Activated T-cell treated with anti-CD3 and anti-CD28 coated beads, Interleukin-2, amount 50 U/mL, for 24 hours (primary cell): ENCODE data around the gene DNAJC11.
A peak's percentile ranks its signal among the peaks of the same experiment; 100 is the strongest.
"Not testable (repeated sequence)": the region's sequence is repeated elsewhere in the genome, so short reads cannot be mapped to it uniquely, and the experiment has no call there.

Experiments
- DNase-seq: peaks from one replicate; pipeline ENCODE4 v3.0.0-alpha.2; 2020
- H3K27ac Mint-ChIP-seq: 2 replicates; pipeline ENCODE4 v1.8.0; 2020; ENCODE audit warnings: mild to moderate bottlenecking, mixed read lengths
- H3K27me3 Mint-ChIP-seq: 2 replicates; pipeline ENCODE4 v1.8.0; 2020; ENCODE audit warnings: mixed read lengths
- H3K36me3 Mint-ChIP-seq: 2 replicates; pipeline ENCODE4 v1.8.0; 2020; ENCODE audit warnings: low read depth, mixed read lengths
- H3K4me1 Mint-ChIP-seq: 2 replicates; pipeline ENCODE4 v1.8.0; 2020; ENCODE audit warnings: low read depth, mixed read lengths
- H3K4me3 Mint-ChIP-seq: 2 replicates; pipeline ENCODE4 v1.8.0; 2020; ENCODE audit warnings: mild to moderate bottlenecking, moderate library complexity, mixed read lengths
- H3K9me3 Mint-ChIP-seq: 2 replicates; pipeline ENCODE4 v1.8.0; 2020; ENCODE audit warnings: mixed read lengths

DNAJC11 gene

GRCh38 chr1:6614019-6614928, 87.3 kb downstream of the DNAJC11 start:
- H3K9me3 Mint-ChIP-seq = no peaks in the 10 kb centered on the region
- H3K27ac Mint-ChIP-seq = peak overlapping the region; percentile 61
- peaks cover 25% of the 10 kb centered on the region for H3K4me1 Mint-ChIP-seq
- H3K27me3 Mint-ChIP-seq = no peaks in the 10 kb centered on the region
- DNase-seq = peak; percentile 72
- peak overlapping the region; percentile 76 for H3K4me3 Mint-ChIP-seq
- peaks cover 27% of the 10 kb centered on the region for H3K36me3 Mint-ChIP-seq

DNA sequence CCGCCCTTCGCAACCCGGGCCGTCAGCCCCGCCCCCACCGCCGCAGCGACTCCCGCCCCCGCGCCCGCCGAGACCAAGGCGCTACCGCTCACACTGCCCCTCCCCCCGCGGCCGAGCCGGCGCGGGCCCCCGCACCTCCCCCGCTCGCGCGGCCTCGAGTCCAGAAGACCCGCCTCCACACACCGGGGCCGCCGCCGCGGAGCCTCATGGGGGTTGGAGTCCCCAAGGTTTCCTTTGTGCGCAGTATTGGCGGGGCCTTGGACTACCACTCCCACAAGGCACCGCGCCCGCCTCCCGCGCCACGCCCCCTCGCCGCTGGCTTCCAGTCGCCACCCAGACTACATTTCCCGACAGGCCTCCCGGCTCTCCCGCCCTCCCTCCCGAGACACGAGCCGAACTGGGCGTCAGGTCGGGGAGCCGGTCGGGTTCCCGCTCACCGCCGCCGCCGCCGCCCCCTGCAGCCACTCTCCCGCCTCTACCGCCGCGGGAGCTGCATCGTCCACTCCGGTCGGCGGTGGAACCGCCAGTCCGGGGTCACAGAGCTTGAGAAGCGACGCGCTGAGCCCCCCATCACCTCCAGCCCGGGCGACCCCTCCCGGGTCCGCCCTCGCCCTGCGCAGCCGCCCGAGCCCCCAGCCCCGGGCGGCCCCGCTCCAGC, 88.1 kb downstream of the DNAJC11 start, which contains the start of gene PHF13:
Gene PHF13 (plus strand): TSS at position 371 of the 658 bp plus-strand sequence. CDS start 336 bp downstream, outside the sequence.
- peak; percentile 100 for DNase-seq
- Mint-ChIP-seq H3K4me1 (peaks cover 25% of the 10 kb centered on the region), H3K4me3 (peak within 1 kb of the TSS; percentile 82), H3K27me3 (no peaks in the 10 kb centered on the region), H3K36me3 (peaks cover 20% of the 10 kb centered on the region), H3K9me3 (no peaks in the 10 kb centered on the region), H3K27ac (peak within 1 kb of the TSS; percentile 78)

DNA sequence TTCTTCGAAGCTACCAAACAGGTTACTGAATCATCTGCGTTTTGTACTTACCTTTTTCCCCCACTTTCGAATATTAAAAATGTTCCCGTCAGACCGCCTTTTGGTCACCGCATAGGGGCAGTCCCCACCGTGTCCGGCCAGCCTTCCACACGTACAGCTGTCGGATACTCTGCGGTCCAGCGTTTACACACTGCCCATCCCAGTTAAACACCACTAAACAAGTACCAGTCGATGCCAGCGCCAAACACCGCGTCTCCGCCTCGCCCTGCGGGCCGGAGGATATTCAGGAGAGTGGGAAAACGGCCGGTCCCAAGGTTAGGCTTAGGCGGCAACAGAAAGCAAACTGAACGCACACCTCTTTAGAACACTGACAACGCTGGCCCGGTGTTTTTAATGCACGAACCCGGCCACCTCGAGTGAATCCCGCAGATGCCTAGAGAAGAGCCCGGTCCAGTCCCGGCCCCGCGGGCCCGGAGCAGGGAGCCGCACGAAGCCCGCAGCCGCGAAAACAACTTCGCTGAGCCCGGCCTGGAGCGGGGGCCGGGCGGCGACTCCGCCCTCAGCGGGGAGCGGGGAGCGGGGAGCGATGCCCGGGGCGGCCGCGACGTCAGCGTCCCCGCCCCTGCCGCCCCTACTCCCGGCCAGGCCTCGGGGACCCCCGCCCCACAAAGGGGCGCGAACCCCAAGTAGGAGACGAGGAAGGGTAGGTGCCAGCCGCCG, 88.8 kb downstream of the DNAJC11 start:
- DNase-seq = no peak
- H3K27ac Mint-ChIP-seq = peak overlapping the region; percentile 78
- H3K36me3 Mint-ChIP-seq = peaks cover 14% of the 10 kb centered on the region
- no peaks in the 10 kb centered on the region for H3K27me3 Mint-ChIP-seq
- peak overlapping the region; percentile 82 for H3K4me3 Mint-ChIP-seq
- H3K9me3 Mint-ChIP-seq = no peaks in the 10 kb centered on the region
- peaks cover 25% of the 10 kb centered on the region for H3K4me1 Mint-ChIP-seq

- peak; percentile 69 for DNase-seq
- Mint-ChIP-seq H3K36me3 (peaks cover 26% of the 10 kb centered on the region), H3K27ac (peak overlapping the region; percentile 97), H3K4me3 (peak overlapping the region; percentile 81), H3K4me1 (peaks cover 24% of the 10 kb centered on the region), H3K9me3 (no peaks in the 10 kb centered on the region), H3K27me3 (no peaks in the 10 kb centered on the region)
These were observed 97.6 kb downstream of the DNAJC11 start for GRCh38 chr1:6603915-6604558.

GRCh38 chr1:6603238-6603914, 98.2 kb downstream of the DNAJC11 start:
- Mint-ChIP-seq H3K4me1 (peaks cover 28% of the 10 kb centered on the region), H3K27ac (peak overlapping the region; percentile 97), H3K4me3 (peak overlapping the region; percentile 81), H3K36me3 (peaks cover 33% of the 10 kb centered on the region), H3K27me3 (no peaks in the 10 kb centered on the region), H3K9me3 (no peaks in the 10 kb centered on the region)
- peak; percentile 80 for DNase-seq

DNA sequence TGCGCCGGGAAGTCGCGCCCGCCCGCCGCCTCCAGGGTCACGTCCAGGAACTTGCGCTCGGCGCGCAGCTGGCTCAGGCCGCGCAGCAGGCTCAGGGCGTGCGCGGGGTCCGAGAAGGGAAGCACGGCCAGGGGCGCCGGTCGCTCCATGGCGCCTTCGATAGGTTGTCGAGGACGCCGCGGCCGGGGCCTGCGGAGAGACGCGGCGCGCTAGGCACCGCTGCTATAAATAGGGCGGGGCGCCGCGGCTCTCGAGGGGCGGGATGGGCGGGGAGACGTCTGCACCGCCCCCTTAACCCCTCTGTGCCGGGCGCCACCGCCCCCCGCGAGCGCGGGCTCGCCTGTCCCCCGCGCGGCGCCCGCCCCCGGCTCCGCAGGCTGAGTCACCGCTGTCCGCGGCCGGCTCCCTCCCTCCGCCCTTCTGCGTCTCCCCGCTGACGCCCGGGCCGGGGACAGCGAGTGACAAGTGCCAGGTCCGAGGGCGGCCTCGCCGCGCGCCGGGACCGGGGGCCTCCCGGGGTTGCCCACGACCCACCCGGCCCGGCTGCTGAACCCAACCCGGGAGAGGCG, 98.9 kb downstream of the DNAJC11 start, which contains the start of gene KLHL21:
Gene KLHL21 (minus strand): TSS at position 201 of the 569 bp plus-strand sequence. CDS start 52 bp downstream, at position 149.
- Mint-ChIP-seq H3K9me3 (no peaks in the 10 kb centered on the region), H3K4me1 (peaks cover 31% of the 10 kb centered on the region), H3K27me3 (no peaks in the 10 kb centered on the region), H3K36me3 (peaks cover 39% of the 10 kb centered on the region), H3K4me3 (peak within 1 kb of the TSS; percentile 92), H3K27ac (peak within 1 kb of the TSS; percentile 98)
- peak; percentile 92 for DNase-seq

GRCh38 chr1:6601923-6602668, 99.5 kb downstream of the DNAJC11 start:
- H3K36me3 Mint-ChIP-seq = peaks cover 46% of the 10 kb centered on the region
- peaks cover 38% of the 10 kb centered on the region for H3K4me1 Mint-ChIP-seq
- H3K4me3 Mint-ChIP-seq = peak overlapping the region; percentile 92
- DNase-seq = no peak
- H3K27ac Mint-ChIP-seq = peak overlapping the region; percentile 98
- no peaks in the 10 kb centered on the region for H3K27me3 Mint-ChIP-seq
- H3K9me3 Mint-ChIP-seq = no peaks in the 10 kb centered on the region

DNA sequence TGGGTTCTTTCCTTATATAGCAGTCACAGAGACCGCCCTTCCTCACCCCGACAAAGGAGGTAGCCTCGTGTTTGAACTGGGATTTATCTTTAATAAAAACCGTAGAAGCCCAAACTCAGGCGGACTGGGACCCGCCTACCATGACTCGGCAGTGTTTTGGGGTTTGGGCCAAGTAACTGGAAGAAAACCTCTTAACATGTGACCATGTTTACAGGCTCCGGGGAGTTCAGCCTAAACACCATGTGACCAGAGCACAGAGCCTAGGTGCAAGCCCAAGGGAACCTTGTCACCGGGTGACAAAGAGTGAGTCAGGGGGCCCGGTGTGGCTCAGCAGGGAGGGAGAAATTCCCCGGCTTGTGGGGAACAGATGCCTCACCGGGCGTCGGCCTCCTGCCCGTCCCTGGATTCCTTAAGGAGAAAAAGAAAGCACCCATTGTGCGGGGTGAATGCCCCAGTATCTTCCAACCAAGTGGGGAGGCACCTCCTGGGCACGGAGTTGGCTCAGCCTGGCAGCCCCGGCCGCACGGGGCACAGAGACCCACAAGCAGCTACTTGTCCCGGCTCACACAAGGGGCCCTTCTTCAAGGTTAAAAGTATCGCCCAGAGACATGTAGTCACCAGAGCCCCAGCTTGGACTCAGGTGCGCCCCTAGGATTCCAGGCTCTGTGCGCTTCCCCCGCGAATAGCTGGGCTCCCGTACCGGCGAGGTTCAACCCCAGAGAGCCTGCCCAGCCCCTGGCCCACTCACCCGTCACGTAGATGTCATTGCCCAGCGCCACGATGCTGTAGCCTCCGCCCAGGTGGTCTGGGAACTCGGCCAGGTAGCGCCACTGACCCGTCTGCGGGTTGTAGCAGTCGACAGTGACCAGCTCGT, 100.3 kb downstream of the DNAJC11 start:
- peaks cover 46% of the 10 kb centered on the region for H3K4me1 Mint-ChIP-seq

DNA sequence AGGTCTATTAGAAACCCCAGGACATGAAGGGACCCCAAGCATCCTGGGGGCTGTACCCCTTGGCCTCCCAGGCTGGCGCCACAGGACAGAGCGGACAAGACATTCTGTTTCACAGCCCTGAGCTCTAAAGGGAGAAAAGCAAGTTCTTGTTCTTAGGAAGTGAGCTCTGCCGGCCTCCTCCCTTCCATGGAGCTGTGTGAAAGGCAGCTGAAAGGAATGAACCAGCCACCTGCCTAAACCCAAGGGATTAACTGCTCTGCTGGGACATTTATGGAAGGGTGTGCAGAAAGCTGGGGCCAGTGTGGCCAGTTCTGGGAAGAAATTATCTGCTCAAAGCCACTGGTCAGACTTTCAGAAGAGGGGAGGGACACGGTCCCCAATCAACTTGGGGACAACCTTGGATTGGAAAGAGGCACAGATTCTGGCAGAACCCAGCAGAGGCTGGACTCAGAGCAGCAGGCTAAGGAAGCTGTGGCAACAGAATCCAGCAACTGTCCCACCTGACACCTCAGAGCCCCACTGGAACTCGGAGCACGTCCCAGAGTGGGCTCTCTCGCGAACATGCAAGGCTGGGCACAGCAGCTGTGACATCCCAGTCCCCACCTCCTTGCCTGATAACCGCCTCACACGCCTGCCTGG, 101.1 kb downstream of the DNAJC11 start:
- Mint-ChIP-seq H3K27me3 (no peaks in the 10 kb centered on the region), H3K4me1 (peaks cover 53% of the 10 kb centered on the region), H3K9me3 (no peaks in the 10 kb centered on the region), H3K4me3 (peak overlapping the region; percentile 92), H3K36me3 (peaks cover 62% of the 10 kb centered on the region), H3K27ac (peak overlapping the region; percentile 98)
- DNase-seq = no peak

More for the DNA sequence above, 100.3 kb downstream of the DNAJC11 start:
- H3K27ac Mint-ChIP-seq = peak overlapping the region; percentile 98
- H3K27me3 Mint-ChIP-seq = no peaks in the 10 kb centered on the region
- H3K9me3 Mint-ChIP-seq = no peaks in the 10 kb centered on the region
- peak overlapping the region; percentile 92 for H3K4me3 Mint-ChIP-seq
- peaks cover 54% of the 10 kb centered on the region for H3K36me3 Mint-ChIP-seq
- DNase-seq = peak; percentile 86

- H3K9me3 Mint-ChIP-seq, DNase-seq, H3K27me3 Mint-ChIP-seq: not testable (repeated sequence)
- Mint-ChIP-seq H3K4me3 (peak overlapping the region; percentile 92), H3K4me1 (peaks cover 55% of the 10 kb centered on the region), H3K27ac (peak overlapping the region; percentile 98), H3K36me3 (peaks cover 67% of the 10 kb centered on the region)
These were observed 101.6 kb downstream of the DNAJC11 start for GRCh38 chr1:6599991-6600390.

DNA sequence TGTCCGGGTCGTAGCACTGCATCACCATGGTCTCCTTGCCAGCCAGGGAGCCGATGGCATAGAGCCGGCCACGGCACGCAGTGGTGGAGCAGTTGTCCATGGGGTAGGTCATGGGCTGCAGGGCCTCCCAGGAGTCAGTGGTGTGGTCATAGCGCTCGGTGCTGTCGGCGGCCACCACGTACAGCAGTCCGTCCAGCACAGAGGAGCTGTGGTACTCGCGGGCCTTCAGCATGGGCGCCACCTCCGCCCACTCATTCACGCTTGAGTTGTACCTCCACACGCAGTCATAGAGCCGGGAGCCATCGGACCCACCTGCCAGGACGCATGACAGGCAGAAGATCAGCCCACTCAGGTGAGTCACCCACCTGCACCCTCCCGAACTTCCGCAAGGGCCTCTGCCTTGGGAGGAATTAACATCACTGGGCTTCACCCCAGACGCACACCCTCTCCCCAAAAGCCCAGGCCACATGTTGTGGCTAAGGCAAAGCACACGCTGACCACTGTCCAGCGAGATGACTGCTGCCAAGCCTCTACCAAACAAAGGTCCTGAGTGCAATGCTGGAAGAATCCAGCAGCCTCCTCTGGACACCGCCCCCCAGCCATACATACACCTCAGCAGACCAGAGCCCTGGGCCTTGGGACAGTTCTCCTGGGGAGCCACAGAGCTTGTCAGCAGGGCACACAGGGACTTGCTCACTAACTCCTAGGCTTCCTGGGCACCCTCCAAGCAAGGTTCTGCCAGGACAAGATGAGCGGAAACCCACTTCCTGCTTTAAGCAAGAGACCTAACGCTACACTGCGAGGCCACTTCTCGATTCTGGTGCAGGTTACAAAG, 102.3 kb downstream of the DNAJC11 start:
- DNase-seq = peak; percentile 64
- H3K27ac Mint-ChIP-seq = peak overlapping the region; percentile 98
- H3K27me3 Mint-ChIP-seq = no peaks in the 10 kb centered on the region
- peak overlapping the region; percentile 92 for H3K4me3 Mint-ChIP-seq
- peaks cover 54% of the 10 kb centered on the region for H3K4me1 Mint-ChIP-seq
- no peaks in the 10 kb centered on the region for H3K9me3 Mint-ChIP-seq
- peaks cover 73% of the 10 kb centered on the region for H3K36me3 Mint-ChIP-seq
